AG04450 (cell line): ENCODE data around the gene TUT4. TPM values are rescaled to one million over a fixed set of nuclear protein-coding genes. Genes with fewer than 3 reads are reported as not detected.

ENCODE experiments used
- CTCF ChIA-PET: fragments of 300-600, 350-600 bp; formaldehyde crosslinking; extraction: SDS; loops from one replicate; lab custom pipeline; 2022; ENCODE audit warnings: antibody characterized with exemption, inconsistent platforms; lab: Charles Lee
- POLR2A ChIA-PET: fragments of 350-600 bp; formaldehyde crosslinking; extraction: SDS; loops from one replicate; lab custom pipeline; 2021; ENCODE audit warnings: antibody characterized with exemption, inconsistent platforms; lab: Yijun Ruan, JAX
- DNase-seq: peaks from one replicate; pipeline ENCODE4 v3.0.0-alpha.2; 2011; ENCODE audit warnings: low read depth, low spot score
- H3K27ac ChIP-seq: one replicate; pipeline ENCODE4 v1.5.1; 2012; ENCODE audit warnings: low read depth, low read length, control low read depth
- H3K27me3 ChIP-seq: one replicate; pipeline ENCODE4 v1.6.0; 2012; ENCODE audit warnings: low read length; ENCODE audit not compliant: control insufficient read depth, insufficient read depth
- H3K4me3 ChIP-seq: 2 replicates; pipeline ENCODE4 v1.5.1; 2011; ENCODE audit warnings: mild to moderate bottlenecking, low read depth, low read length, control low read depth
- H3K9me3 ChIP-seq: 2 replicates; pipeline ENCODE4 v1.5.1; 2012; ENCODE audit warnings: low read length; ENCODE audit not compliant: control insufficient read depth, insufficient read depth
- CTCF ChIP-seq: IDR thresholded peaks from 2 replicates; pipeline ENCODE4 v1.5.1; 2011; ENCODE audit warnings: low read depth, low read length, control low read depth, inconsistent platforms
- polyA plus RNA-seq: library from polyadenylated mRNA; depleted of rRNA; stranded (reverse); fragments of >200 nt; gene quantifications from 2 replicates; pipeline ENCODE4 v1.2.3, GENCODE V29; 2011

Gene TUT4
- polyA plus RNA-seq, 1 experiment: 30.0 TPM

GRCh38 chr1:52476943-52477342 lies 75.9 kb downstream of the TUT4 start:
- TF ChIP-seq CTCF: no peak
- Histone ChIP-seq H3K4me3 (no peak overlapping the region), H3K27ac (no peak overlapping the region), H3K27me3 (no peaks in the 10 kb centered on the region), H3K9me3 (no peaks in the 10 kb centered on the region)
- ChIA-PET CTCF (no interaction called here), POLR2A (no interaction called here)
- DNase-seq: no peak

GRCh38 chr1:52474807-52475206 lies 78.1 kb downstream of the TUT4 start:
- Histone ChIP-seq H3K27me3 (no peaks in the 10 kb centered on the region), H3K27ac (no peak overlapping the region), H3K4me3 (no peak overlapping the region), H3K9me3 (no peaks in the 10 kb centered on the region)
- ChIA-PET POLR2A (no interaction called here), CTCF (no interaction called here)
- no peak for TF ChIP-seq CTCF
- no peak for DNase-seq

- ChIA-PET POLR2A (no interaction called here), CTCF (no interaction called here)
- H3K9me3 ChIP-seq: no peaks in the 10 kb centered on the region
- H3K4me3 ChIP-seq: no peak overlapping the region
- no peak for DNase-seq
- H3K27me3 ChIP-seq: no peaks in the 10 kb centered on the region
- no peak for TF ChIP-seq CTCF
- H3K27ac ChIP-seq: no peak overlapping the region
Measured at GRCh38 chr1:52473039-52473438, 79.9 kb downstream of the TUT4 start.

- CTCF ChIA-PET: no interaction called here
- Histone ChIP-seq H3K27ac (no peak overlapping the region), H3K9me3 (no peaks in the 10 kb centered on the region), H3K4me3 (no peak overlapping the region), H3K27me3 (no peaks in the 10 kb centered on the region)
- no peak for TF ChIP-seq CTCF
- no peak for DNase-seq
- POLR2A ChIA-PET: no interaction called here
Measured at GRCh38 chr1:52472384-52472783, 80.5 kb downstream of the TUT4 start.

GRCh38 chr1:52469108-52469507 lies 83.8 kb downstream of the TUT4 start:
- Histone ChIP-seq H3K9me3 (no peaks in the 10 kb centered on the region), H3K27me3 (no peaks in the 10 kb centered on the region), H3K27ac (no peak overlapping the region), H3K4me3 (no peak overlapping the region)
- DNase-seq: no peak
- TF ChIP-seq CTCF: no peak
- ChIA-PET POLR2A (no interaction called here), CTCF (no interaction called here)
